HEK293 (cell line): ENCODE measurements around the gene SPATA2L.

ENCODE experiments used
- KLF8 ChIP-seq: fragments of 450-650 bp; formaldehyde crosslinking; IDR thresholded peaks from 2 replicates; pipeline ENCODE4 v1.5.1; 2016; ENCODE audit warnings: missing biosample characterization, missing genetic modification characterization
- KLF9 ChIP-seq: fragments of 450-650 bp; formaldehyde crosslinking; IDR thresholded peaks from 2 replicates; pipeline ENCODE4 v1.5.1; 2016; ENCODE audit warnings: missing biosample characterization, missing genetic modification characterization, low read depth
- OVOL3 ChIP-seq: fragments of 450-650 bp; formaldehyde crosslinking; IDR thresholded peaks from 2 replicates; pipeline ENCODE4 v1.5.1; 2016; ENCODE audit warnings: missing biosample characterization, missing genetic modification characterization
- PRDM10 ChIP-seq: fragments of 450-650 bp; formaldehyde crosslinking; IDR thresholded peaks from 2 replicates; pipeline ENCODE4 v1.5.1; 2016; ENCODE audit warnings: missing biosample characterization, missing genetic modification characterization
- ZBTB49 ChIP-seq: fragments of 450-650 bp; formaldehyde crosslinking; IDR thresholded peaks from 2 replicates; pipeline ENCODE4 v1.5.1; 2016; ENCODE audit warnings: missing biosample characterization, missing genetic modification characterization, low read depth
- ZNF140 ChIP-seq: fragments of 450-650 bp; formaldehyde crosslinking; IDR thresholded peaks from 2 replicates; pipeline ENCODE4 v1.5.1; 2016; ENCODE audit warnings: missing biosample characterization, missing genetic modification characterization
- ZNF157 ChIP-seq: fragments of 450-650 bp; formaldehyde crosslinking; IDR thresholded peaks from 2 replicates; pipeline ENCODE4 v1.5.1; 2016; ENCODE audit warnings: missing biosample characterization, missing genetic modification characterization
- ZNF18 ChIP-seq: fragments of 450-650 bp; formaldehyde crosslinking; IDR thresholded peaks from 2 replicates; pipeline ENCODE4 v1.5.1; 2016; ENCODE audit warnings: missing biosample characterization, missing genetic modification characterization
- ZNF23 ChIP-seq: fragments of 450-650 bp; formaldehyde crosslinking; IDR thresholded peaks from 2 replicates; pipeline ENCODE4 v1.5.1; 2016; ENCODE audit warnings: missing biosample characterization, missing genetic modification characterization, borderline replicate concordance
- ZNF302 ChIP-seq: fragments of 450-650 bp; formaldehyde crosslinking; IDR thresholded peaks from 2 replicates; pipeline ENCODE4 v1.5.1; 2016; ENCODE audit warnings: missing biosample characterization, missing genetic modification characterization, low read depth
- ZNF362 ChIP-seq: fragments of 450-650 bp; formaldehyde crosslinking; IDR thresholded peaks from 2 replicates; pipeline ENCODE4 v1.5.1; 2016; ENCODE audit warnings: missing biosample characterization, missing genetic modification characterization
- ZNF398 ChIP-seq: fragments of 450-650 bp; formaldehyde crosslinking; IDR thresholded peaks from 2 replicates; pipeline ENCODE4 v1.5.1; 2017; ENCODE audit warnings: missing biosample characterization, missing genetic modification characterization
- ZNF449 ChIP-seq: fragments of 450-650 bp; formaldehyde crosslinking; IDR thresholded peaks from 2 replicates; pipeline ENCODE4 v1.5.1; 2017; ENCODE audit warnings: missing biosample characterization, mild to moderate bottlenecking, missing genetic modification characterization, moderate library complexity
- ZNF514 ChIP-seq: fragments of 450-650 bp; formaldehyde crosslinking; IDR thresholded peaks from 2 replicates; pipeline ENCODE4 v1.5.1; 2016; ENCODE audit warnings: missing biosample characterization, missing genetic modification characterization
- ZNF596 ChIP-seq: fragments of 450-650 bp; IDR thresholded peaks from 2 replicates; pipeline ENCODE4 v1.5.0; 2018; ENCODE audit warnings: missing biosample characterization, mild to moderate bottlenecking, missing genetic modification characterization, moderate library complexity
- ZNF621 ChIP-seq: fragments of 450-650 bp; formaldehyde crosslinking; IDR thresholded peaks from 2 replicates; pipeline ENCODE4 v1.5.1; 2017; ENCODE audit warnings: missing biosample characterization, missing genetic modification characterization
- ZNF791 ChIP-seq: fragments of 450-650 bp; formaldehyde crosslinking; IDR thresholded peaks from 2 replicates; pipeline ENCODE4 v1.5.1; 2016; ENCODE audit warnings: missing biosample characterization, missing genetic modification characterization
- ZNF830 ChIP-seq: fragments of 450-650 bp; IDR thresholded peaks from 2 replicates; pipeline ENCODE4 v1.5.0; 2018; ENCODE audit warnings: missing biosample characterization, missing genetic modification characterization, low read depth, mild to moderate bottlenecking, moderate library complexity
- ZSCAN18 ChIP-seq: fragments of 450-650 bp; formaldehyde crosslinking; IDR thresholded peaks from 2 replicates; pipeline ENCODE4 v1.5.1; 2016; ENCODE audit warnings: missing biosample characterization, missing genetic modification characterization
- ZSCAN30 ChIP-seq: fragments of 450-650 bp; IDR thresholded peaks from 2 replicates; pipeline ENCODE4 v1.5.1; 2018; ENCODE audit warnings: missing biosample characterization, mild to moderate bottlenecking, missing genetic modification characterization, moderate library complexity

Gene SPATA2L

GRCh38 chr16:89700100-89700648 lies 1.3 kb downstream of the SPATA2L start (continued):
- TF ChIP-seq ZNF18 (tag by site-specific recombination) (no peak), ZNF302 (no peak), ZSCAN30 (tag by site-specific recombination) (peak; percentile 46; the same call in 1 of the 2 replicates), OVOL3 (tag by site-specific recombination) (no peak), ZNF398 (tag by site-specific recombination) (peak; percentile 35; the same call in 1 of the 2 replicates), ZNF23 (tag by site-specific recombination) (no peak), ZNF140 (no peak), ZNF157 (tag by site-specific recombination) (no peak), KLF9 (tag by site-specific recombination) (peak; percentile 91), ZSCAN18 (tag by site-specific recombination) (no peak), ZNF791 (tag by site-specific recombination) (no peak), PRDM10 (tag by site-specific recombination) (peak; percentile 44), ZNF621 (tag by site-specific recombination) (no peak), ZNF830 (no peak), KLF8 (tag by site-specific recombination) (peak; percentile 85), ZNF449 (tag by site-specific recombination) (no peak), ZNF514 (tag by site-specific recombination) (no peak), ZBTB49 (no peak), ZNF596 (tag by site-specific recombination) (no peak), ZNF362 (tag by site-specific recombination) (no peak)
